Measurements from ENCODE around the gene LRCH3.
A peak's percentile ranks its signal among the peaks of the same experiment; 100 is the strongest.

Gene LRCH3

GRCh38 chr3:197830967-197831313 lies 39.9 kb downstream of the LRCH3 start (continued):
- TF ChIP-seq, protein P1, sequence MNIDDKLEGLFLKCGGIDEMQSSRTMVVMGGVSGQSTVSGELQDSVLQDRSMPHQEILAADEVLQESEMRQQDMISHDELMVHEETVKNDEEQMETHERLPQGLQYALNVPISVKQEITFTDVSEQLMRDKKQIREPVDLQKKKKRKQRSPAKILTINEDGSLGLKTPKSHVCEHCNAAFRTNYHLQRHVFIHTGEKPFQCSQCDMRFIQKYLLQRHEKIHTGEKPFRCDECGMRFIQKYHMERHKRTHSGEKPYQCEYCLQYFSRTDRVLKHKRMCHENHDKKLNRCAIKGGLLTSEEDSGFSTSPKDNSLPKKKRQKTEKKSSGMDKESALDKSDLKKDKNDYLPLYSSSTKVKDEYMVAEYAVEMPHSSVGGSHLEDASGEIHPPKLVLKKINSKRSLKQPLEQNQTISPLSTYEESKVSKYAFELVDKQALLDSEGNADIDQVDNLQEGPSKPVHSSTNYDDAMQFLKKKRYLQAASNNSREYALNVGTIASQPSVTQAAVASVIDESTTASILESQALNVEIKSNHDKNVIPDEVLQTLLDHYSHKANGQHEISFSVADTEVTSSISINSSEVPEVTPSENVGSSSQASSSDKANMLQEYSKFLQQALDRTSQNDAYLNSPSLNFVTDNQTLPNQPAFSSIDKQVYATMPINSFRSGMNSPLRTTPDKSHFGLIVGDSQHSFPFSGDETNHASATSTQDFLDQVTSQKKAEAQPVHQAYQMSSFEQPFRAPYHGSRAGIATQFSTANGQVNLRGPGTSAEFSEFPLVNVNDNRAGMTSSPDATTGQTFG (tag by site-specific recombination; IDR thresholded peaks at IDR 0.05; ENCODE audit: borderline replicate concordance), result no peak
- no peak for TF ChIP-seq ZNF600 (tag by site-specific recombination; IDR thresholded peaks at IDR 0.05)

GRCh38 chr3:197833930-197834715 lies 43.1 kb downstream of the LRCH3 start:
- Histone ChIP-seq H3K36me3 (ENCODE audit: control insufficient read depth in 2 of 2, insufficient read depth in 1 of 2, low read length in 2 of 2) (peaks cover 13 to 66% of the 10 kb centered on the region in 2 experiments), H3K9me3 (ENCODE audit: control insufficient read depth, insufficient read depth, low read depth, low read length) (no peaks in the 10 kb centered on the region), H3K4me1 (ENCODE audit: control insufficient read depth, insufficient read depth, low read length) (no peaks in the 10 kb centered on the region), H3K4me3 (ENCODE audit: low read depth, low read length) (no peak overlapping the region), H3K27ac (ENCODE audit: extremely low read depth, low read depth, low read length) (no peak overlapping the region)
- ChIA-PET CTCF (no interaction called here), POLR2A (no interaction called here)
- TF ChIP-seq MEIS1 (CRISPR knock-in tag; IDR thresholded peaks at IDR 0.05; ENCODE audit: borderline replicate concordance) (no peak), ZEB2 (tag by site-specific recombination; IDR thresholded peaks at IDR 0.05) (no peak), ZNF175 (tag by site-specific recombination; IDR thresholded peaks at IDR 0.05) (no peak), ZNF169 (tag by site-specific recombination; IDR thresholded peaks at IDR 0.05) (no peak), PRDM4 (tag by site-specific recombination; IDR thresholded peaks at IDR 0.05) (no peak), ZNF274 (IDR thresholded peaks at IDR 0.05; ENCODE audit: low read length) (no peak), ZNF274 (tag by site-specific recombination; IDR thresholded peaks at IDR 0.05; ENCODE audit: borderline replicate concordance) (no peak)
- TF ChIP-seq, protein P2, sequence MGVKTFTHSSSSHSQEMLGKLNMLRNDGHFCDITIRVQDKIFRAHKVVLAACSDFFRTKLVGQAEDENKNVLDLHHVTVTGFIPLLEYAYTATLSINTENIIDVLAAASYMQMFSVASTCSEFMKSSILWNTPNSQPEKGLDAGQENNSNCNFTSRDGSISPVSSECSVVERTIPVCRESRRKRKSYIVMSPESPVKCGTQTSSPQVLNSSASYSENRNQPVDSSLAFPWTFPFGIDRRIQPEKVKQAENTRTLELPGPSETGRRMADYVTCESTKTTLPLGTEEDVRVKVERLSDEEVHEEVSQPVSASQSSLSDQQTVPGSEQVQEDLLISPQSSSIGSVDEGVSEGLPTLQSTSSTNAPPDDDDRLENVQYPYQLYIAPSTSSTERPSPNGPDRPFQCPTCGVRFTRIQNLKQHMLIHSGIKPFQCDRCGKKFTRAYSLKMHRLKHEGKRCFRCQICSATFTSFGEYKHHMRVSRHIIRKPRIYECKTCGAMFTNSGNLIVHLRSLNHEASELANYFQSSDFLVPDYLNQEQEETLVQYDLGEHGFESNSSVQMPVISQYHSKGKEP (tag by site-specific recombination; IDR thresholded peaks at IDR 0.05), result no peak

- Histone ChIP-seq H3K4me1 (ENCODE audit: control insufficient read depth, insufficient read depth, low read length) (no peaks in the 10 kb centered on the region), H3K27ac (ENCODE audit: extremely low read depth, low read depth, low read length) (no peak overlapping the region), H3K4me3 (ENCODE audit: low read depth, low read length) (no peak overlapping the region), H3K9me3 (ENCODE audit: control insufficient read depth, insufficient read depth, low read depth, low read length) (no peaks in the 10 kb centered on the region), H3K36me3 (ENCODE audit: control insufficient read depth in 2 of 2, insufficient read depth in 1 of 2, low read length in 2 of 2) (peaks cover 21 to 68% of the 10 kb centered on the region in 2 experiments)
- peak; percentile 36 for TF ChIP-seq ZFHX2 (tag by site-specific recombination; conservative IDR thresholded peaks at IDR 0.05)
- peak; percentile 35; the same call in 1 of the 2 replicates for TF ChIP-seq EGR2 (tag by site-specific recombination; IDR thresholded peaks at IDR 0.05; ENCODE audit: low read depth)
- no peak for TF ChIP-seq ZBTB21 (tag by site-specific recombination; IDR thresholded peaks at IDR 0.05)
- POLR2A ChIA-PET, result no interaction called here
- CTCF ChIA-PET, result no interaction called here
These were observed 44.5 kb downstream of the LRCH3 start for GRCh38 chr3:197835509-197835908.

DNA sequence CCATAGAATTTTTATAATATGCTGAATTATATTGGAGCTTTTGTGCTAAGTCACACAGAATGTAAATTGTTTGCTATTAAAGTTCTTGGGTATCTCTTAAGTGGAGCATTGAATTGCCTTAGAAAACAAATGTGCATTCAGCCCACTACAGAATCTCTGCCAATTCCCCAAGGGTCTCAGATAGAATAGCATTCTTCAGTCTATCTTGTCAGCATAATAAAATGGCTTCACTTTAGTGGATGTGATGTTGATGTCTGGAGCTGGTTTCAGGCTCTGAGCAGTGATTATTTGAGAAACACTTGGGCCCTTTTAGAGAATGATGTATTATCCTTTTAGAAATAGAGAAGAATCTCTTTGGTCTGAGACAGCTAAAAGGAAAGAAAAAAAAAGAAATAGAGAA lies 45.2 kb downstream of the LRCH3 start:
- ChIA-PET CTCF (no interaction called here), POLR2A (no interaction called here)
- Histone ChIP-seq H3K4me3 (ENCODE audit: low read depth, low read length) (no peak overlapping the region), H3K27ac (ENCODE audit: extremely low read depth, low read depth, low read length) (no peak overlapping the region), H3K4me1 (ENCODE audit: control insufficient read depth, insufficient read depth, low read length) (no peaks in the 10 kb centered on the region), H3K36me3 (ENCODE audit: control insufficient read depth in 2 of 2, insufficient read depth in 1 of 2, low read length in 2 of 2) (peaks cover 21 to 69% of the 10 kb centered on the region in 2 experiments), H3K9me3 (ENCODE audit: control insufficient read depth, insufficient read depth, low read depth, low read length) (no peaks in the 10 kb centered on the region)
- no peak for TF ChIP-seq CTCF (tag by site-specific recombination; IDR thresholded peaks at IDR 0.05)
- TF ChIP-seq, protein P3, sequence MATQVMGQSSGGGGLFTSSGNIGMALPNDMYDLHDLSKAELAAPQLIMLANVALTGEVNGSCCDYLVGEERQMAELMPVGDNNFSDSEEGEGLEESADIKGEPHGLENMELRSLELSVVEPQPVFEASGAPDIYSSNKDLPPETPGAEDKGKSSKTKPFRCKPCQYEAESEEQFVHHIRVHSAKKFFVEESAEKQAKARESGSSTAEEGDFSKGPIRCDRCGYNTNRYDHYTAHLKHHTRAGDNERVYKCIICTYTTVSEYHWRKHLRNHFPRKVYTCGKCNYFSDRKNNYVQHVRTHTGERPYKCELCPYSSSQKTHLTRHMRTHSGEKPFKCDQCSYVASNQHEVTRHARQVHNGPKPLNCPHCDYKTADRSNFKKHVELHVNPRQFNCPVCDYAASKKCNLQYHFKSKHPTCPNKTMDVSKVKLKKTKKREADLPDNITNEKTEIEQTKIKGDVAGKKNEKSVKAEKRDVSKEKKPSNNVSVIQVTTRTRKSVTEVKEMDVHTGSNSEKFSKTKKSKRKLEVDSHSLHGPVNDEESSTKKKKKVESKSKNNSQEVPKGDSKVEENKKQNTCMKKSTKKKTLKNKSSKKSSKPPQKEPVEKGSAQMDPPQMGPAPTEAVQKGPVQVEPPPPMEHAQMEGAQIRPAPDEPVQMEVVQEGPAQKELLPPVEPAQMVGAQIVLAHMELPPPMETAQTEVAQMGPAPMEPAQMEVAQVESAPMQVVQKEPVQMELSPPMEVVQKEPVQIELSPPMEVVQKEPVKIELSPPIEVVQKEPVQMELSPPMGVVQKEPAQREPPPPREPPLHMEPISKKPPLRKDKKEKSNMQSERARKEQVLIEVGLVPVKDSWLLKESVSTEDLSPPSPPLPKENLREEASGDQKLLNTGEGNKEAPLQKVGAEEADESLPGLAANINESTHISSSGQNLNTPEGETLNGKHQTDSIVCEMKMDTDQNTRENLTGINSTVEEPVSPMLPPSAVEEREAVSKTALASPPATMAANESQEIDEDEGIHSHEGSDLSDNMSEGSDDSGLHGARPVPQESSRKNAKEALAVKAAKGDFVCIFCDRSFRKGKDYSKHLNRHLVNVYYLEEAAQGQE (tag by site-specific recombination; IDR thresholded peaks at IDR 0.05), result no peak
- TF ChIP-seq, protein P4, sequence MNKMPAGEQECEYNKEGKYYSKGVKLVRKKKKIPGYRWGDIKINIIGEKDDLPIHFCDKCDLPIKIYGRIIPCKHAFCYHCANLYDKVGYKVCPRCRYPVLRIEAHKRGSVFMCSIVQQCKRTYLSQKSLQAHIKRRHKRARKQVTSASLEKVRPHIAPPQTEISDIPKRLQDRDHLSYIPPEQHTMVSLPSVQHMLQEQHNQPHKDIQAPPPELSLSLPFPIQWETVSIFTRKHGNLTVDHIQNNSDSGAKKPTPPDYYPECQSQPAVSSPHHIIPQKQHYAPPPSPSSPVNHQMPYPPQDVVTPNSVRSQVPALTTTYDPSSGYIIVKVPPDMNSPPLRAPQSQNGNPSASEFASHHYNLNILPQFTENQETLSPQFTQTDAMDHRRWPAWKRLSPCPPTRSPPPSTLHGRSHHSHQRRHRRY (tag by site-specific recombination; IDR thresholded peaks at IDR 0.05), result no peak

All from HEK293 (cell line).